Measurements from ENCODE around the gene PRKRIP1. TPM values are rescaled to one million over a fixed set of nuclear protein-coding genes. Genes with fewer than 3 reads are reported as not detected.
"Not testable (repeated sequence)": the region's sequence is repeated elsewhere in the genome, so short reads cannot be mapped to it uniquely, and the experiment has no call there.

The PRKRIP1 gene
- total and polyA plus RNA-seq, 2 donors = 15.2 to 23.8 TPM

- H3K4me1 ChIP-seq (ENCODE audit: insufficient read depth) = no peaks in the 10 kb centered on the region
- no peaks in the 10 kb centered on the region for H3K36me3 ChIP-seq (ENCODE audit: insufficient read depth)
- DNase-seq (ENCODE audit: extremely low spot score) = peak; percentile 54
- peak within 1 kb of the TSS; percentile 12 for H3K27ac ChIP-seq (ENCODE audit: low read depth)
- WGBS = under 1% methylated on average over 81 of the region's 81 CpGs
- peak within 1 kb of the TSS; percentile 77 for H3K4me3 ChIP-seq (ENCODE audit: low read depth, low read length)
These were observed 68.6 kb downstream of the PRKRIP1 start, which contains the start of the genes ALKBH4 and LRWD1 for GRCh38 chr7:102464577-102465280. Gene ALKBH4 (minus strand): TSS chr7:102464863. CDS start chr7:102464836, 27 bp downstream. Gene LRWD1 (plus strand): TSS chr7:102464984. CDS start chr7:102465081, 97 bp downstream.

- H3K27ac ChIP-seq (ENCODE audit: low read depth) = no peak overlapping the region
- 95% methylated on average over 7 of the region's 7 CpGs for WGBS
- no peaks in the 10 kb centered on the region for H3K36me3 ChIP-seq (ENCODE audit: insufficient read depth)
- H3K4me1 ChIP-seq (ENCODE audit: insufficient read depth) = no peaks in the 10 kb centered on the region
- no peak for DNase-seq (ENCODE audit: extremely low spot score)
- H3K4me3 ChIP-seq (ENCODE audit: low read depth, low read length) = no peak overlapping the region
These were observed 69.9 kb downstream of the PRKRIP1 start for GRCh38 chr7:102466097-102466496.

- Histone ChIP-seq H3K4me3 (ENCODE audit: low read depth, low read length) (no peak overlapping the region), H3K36me3 (ENCODE audit: insufficient read depth) (no peaks in the 10 kb centered on the region), H3K4me1 (ENCODE audit: insufficient read depth) (no peaks in the 10 kb centered on the region), H3K27ac (ENCODE audit: low read depth) (no peak overlapping the region)
- WGBS = 92% methylated on average over 24 of the region's 24 CpGs
- no peak for DNase-seq (ENCODE audit: extremely low spot score)
These were observed 71.7 kb downstream of the PRKRIP1 start for GRCh38 chr7:102467581-102468477.

- Histone ChIP-seq H3K36me3 (ENCODE audit: insufficient read depth) (no peaks in the 10 kb centered on the region), H3K4me1 (ENCODE audit: insufficient read depth) (no peaks in the 10 kb centered on the region), H3K4me3 (ENCODE audit: low read depth, low read length) (no peak overlapping the region), H3K27ac (ENCODE audit: low read depth) (no peak overlapping the region)
- 89% methylated on average over 40 of the region's 40 CpGs for WGBS
- DNase-seq (ENCODE audit: extremely low spot score) = no peak
These were observed 72.6 kb downstream of the PRKRIP1 start for GRCh38 chr7:102468478-102469350.

GRCh38 chr7:102469351-102469971 is 73.3 kb downstream of the PRKRIP1 start:
- DNase-seq (ENCODE audit: extremely low spot score) = no peak
- Histone ChIP-seq H3K4me1 (ENCODE audit: insufficient read depth) (no peaks in the 10 kb centered on the region), H3K4me3 (ENCODE audit: low read depth, low read length) (no peak overlapping the region), H3K36me3 (ENCODE audit: insufficient read depth) (no peaks in the 10 kb centered on the region), H3K27ac (ENCODE audit: low read depth) (no peak overlapping the region)
- 90% methylated on average over 24 of the region's 24 CpGs for WGBS

GRCh38 chr7:102469972-102470825 is 74.0 kb downstream of the PRKRIP1 start:
- 87% methylated on average over 20 of the region's 20 CpGs for WGBS
- H3K4me3 ChIP-seq (ENCODE audit: low read depth, low read length) = no peak overlapping the region
- no peaks in the 10 kb centered on the region for H3K36me3 ChIP-seq (ENCODE audit: insufficient read depth)
- no peak for DNase-seq (ENCODE audit: extremely low spot score)
- no peaks in the 10 kb centered on the region for H3K4me1 ChIP-seq (ENCODE audit: insufficient read depth)
- no peak overlapping the region for H3K27ac ChIP-seq (ENCODE audit: low read depth)

- no peak for DNase-seq (ENCODE audit: extremely low spot score)
- Histone ChIP-seq H3K36me3 (ENCODE audit: insufficient read depth) (no peaks in the 10 kb centered on the region), H3K4me1 (ENCODE audit: insufficient read depth) (no peaks in the 10 kb centered on the region), H3K4me3 (ENCODE audit: low read depth, low read length) (no peak overlapping the region), H3K27ac (ENCODE audit: low read depth) (no peak overlapping the region)
- 82% methylated on average over 6 of the region's 6 CpGs for WGBS
These were observed 75.6 kb downstream of the PRKRIP1 start for GRCh38 chr7:102471791-102472125.

- Histone ChIP-seq H3K27ac (ENCODE audit: low read depth) (no peak overlapping the region), H3K4me1 (ENCODE audit: insufficient read depth) (no peaks in the 10 kb centered on the region), H3K36me3 (ENCODE audit: insufficient read depth) (no peaks in the 10 kb centered on the region), H3K4me3 (ENCODE audit: low read depth, low read length) (no peak overlapping the region)
- WGBS = 71% methylated on average over 31 of the region's 31 CpGs
- DNase-seq (ENCODE audit: extremely low spot score) = no peak
These were observed 76.2 kb downstream of the PRKRIP1 start for GRCh38 chr7:102472126-102473041.

GRCh38 chr7:102473271-102473991 is 77.3 kb downstream of the PRKRIP1 start:
- WGBS = 77% methylated on average over 23 of the region's 23 CpGs
- no peaks in the 10 kb centered on the region for H3K36me3 ChIP-seq (ENCODE audit: insufficient read depth)
- DNase-seq (ENCODE audit: extremely low spot score) = no peak
- no peak overlapping the region for H3K27ac ChIP-seq (ENCODE audit: low read depth)
- no peaks in the 10 kb centered on the region for H3K4me1 ChIP-seq (ENCODE audit: insufficient read depth)
- no peak overlapping the region for H3K4me3 ChIP-seq (ENCODE audit: low read depth, low read length)

- DNase-seq (ENCODE audit: extremely low spot score); H3K4me3 ChIP-seq (ENCODE audit: low read depth, low read length); H3K27ac ChIP-seq (ENCODE audit: low read depth); H3K4me1 ChIP-seq (ENCODE audit: insufficient read depth); H3K36me3 ChIP-seq (ENCODE audit: insufficient read depth): not testable (repeated sequence)
- 80% methylated on average over 13 of the region's 14 CpGs for WGBS
These were observed 78.0 kb downstream of the PRKRIP1 start for GRCh38 chr7:102474116-102474515.

- not testable (repeated sequence) for DNase-seq (ENCODE audit: extremely low spot score); H3K27ac ChIP-seq (ENCODE audit: low read depth); H3K4me3 ChIP-seq (ENCODE audit: low read depth, low read length); H3K4me1 ChIP-seq (ENCODE audit: insufficient read depth); H3K36me3 ChIP-seq (ENCODE audit: insufficient read depth)
- WGBS = 64% methylated on average over 10 of the region's 19 CpGs
These were observed 78.7 kb downstream of the PRKRIP1 start for GRCh38 chr7:102474736-102475435.
